Omental fat pad (tissue), 4 donors: ENCODE data around the gene RPL36AL. TPM values are rescaled to one million over a fixed set of nuclear protein-coding genes. Genes with fewer than 3 reads are reported as not detected.

Experiments used
- ATAC-seq: fragments of 150-250 bp; one replicate; pipeline ENCODE4 v1.9.1; 2016; ENCODE audit warnings: mild to moderate bottlenecking, moderate library complexity; ENCODE audit not compliant: low FRiP score
- DNase-seq: peaks from one replicate; pipeline ENCODE4 v3.0.0-alpha.2; 2019; ENCODE audit warnings: low spot score
- total RNA-seq, 4 donors: library from RNA; depleted of rRNA; stranded (reverse); fragments of >200 nt; gene quantifications; one replicate each; pipeline ENCODE4 v1.1.0, GENCODE V29; 2016
- TF ChIP-seq, protein P1 (sequence below), 3 donors: fragments of 450-650 bp; IDR thresholded peaks; one replicate each; pipeline ENCODE4 v1.5.1; 2016 to 2017; ENCODE audit warnings: antibody characterized with exemption in 3 of 3, mild to moderate bottlenecking in 3 of 3, moderate library complexity in 2 of 3

The RPL36AL gene
- total RNA-seq, 4 donors from 2014 or later, result 150 to 280 (median 234) TPM

DNA sequence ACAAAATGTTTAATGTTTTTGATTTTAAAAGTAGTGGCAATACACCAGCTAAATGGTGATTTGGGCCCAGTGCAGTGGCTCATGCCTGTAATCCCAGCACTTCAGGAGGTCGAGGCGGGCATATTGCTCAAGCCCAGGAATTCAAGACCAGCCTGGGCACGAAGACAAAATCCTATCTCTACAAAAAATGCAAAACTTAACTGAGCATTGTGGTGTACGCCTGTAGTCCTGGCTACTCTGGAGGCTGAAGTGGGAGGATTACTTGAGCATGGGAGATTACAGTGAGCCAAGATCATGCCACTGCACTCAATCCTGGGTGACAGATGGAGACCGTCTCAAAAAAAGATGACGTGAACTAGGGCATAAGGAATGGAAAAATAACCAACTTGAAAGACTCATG lies 4.7 kb downstream of the RPL36AL start:
- TF ChIP-seq, protein P1, sequence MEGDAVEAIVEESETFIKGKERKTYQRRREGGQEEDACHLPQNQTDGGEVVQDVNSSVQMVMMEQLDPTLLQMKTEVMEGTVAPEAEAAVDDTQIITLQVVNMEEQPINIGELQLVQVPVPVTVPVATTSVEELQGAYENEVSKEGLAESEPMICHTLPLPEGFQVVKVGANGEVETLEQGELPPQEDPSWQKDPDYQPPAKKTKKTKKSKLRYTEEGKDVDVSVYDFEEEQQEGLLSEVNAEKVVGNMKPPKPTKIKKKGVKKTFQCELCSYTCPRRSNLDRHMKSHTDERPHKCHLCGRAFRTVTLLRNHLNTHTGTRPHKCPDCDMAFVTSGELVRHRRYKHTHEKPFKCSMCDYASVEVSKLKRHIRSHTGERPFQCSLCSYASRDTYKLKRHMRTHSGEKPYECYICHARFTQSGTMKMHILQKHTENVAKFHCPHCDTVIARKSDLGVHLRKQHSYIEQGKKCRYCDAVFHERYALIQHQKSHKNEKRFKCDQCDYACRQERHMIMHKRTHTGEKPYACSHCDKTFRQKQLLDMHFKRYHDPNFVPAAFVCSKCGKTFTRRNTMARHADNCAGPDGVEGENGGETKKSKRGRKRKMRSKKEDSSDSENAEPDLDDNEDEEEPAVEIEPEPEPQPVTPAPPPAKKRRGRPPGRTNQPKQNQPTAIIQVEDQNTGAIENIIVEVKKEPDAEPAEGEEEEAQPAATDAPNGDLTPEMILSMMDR (IDR thresholded peaks at IDR 0.05), result no peak
- no peak for ATAC-seq

DNA sequence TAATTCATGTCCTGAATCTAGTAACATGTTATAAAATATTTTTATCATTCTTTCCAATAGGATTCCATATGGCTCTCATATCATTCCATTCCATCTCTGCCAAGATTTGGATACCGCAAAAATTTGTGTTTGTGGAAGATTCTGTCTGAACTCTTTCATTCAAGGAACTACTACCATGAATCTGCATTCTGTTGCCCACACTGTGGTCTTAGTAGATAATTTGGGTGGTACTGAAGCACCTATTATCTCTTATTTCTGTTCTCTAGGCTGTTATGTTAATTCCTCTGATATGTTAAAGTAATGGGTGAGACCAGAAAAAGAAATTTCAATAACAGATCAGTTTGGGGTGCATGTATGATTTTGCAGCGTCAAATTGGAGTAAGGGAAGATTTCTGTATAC lies 6.2 kb downstream of the RPL36AL start:
- ATAC-seq (no peak), DNase-seq (no peak)
- TF ChIP-seq, protein P1 (IDR thresholded peaks at IDR 0.05), result no peak

More for the DNA sequence above, 4.7 kb downstream of the RPL36AL start:
- DNase-seq, result no peak

DNA sequence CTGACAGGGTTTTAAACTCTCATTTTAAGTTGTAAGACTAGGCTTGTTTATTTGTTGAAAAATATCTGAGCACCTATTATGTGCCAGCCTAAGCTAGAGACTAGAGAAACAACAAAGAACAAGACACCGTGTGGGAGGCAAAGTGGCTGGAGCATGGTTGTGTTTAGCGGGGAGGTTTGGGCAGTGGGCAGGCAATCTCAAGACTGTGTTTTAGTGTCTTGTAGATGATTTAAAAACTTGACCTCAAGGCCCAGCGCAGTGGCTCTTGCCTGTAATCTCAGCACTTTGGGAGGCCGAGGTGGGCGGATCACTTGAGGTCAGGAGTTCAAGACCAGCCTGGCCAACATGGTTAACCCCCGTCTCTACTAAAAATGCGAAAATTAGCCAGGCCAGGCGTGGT lies 7.8 kb downstream of the RPL36AL start:
- ATAC-seq, result no peak
- TF ChIP-seq, protein P1 (IDR thresholded peaks at IDR 0.05), result no peak
- no peak for DNase-seq

DNA sequence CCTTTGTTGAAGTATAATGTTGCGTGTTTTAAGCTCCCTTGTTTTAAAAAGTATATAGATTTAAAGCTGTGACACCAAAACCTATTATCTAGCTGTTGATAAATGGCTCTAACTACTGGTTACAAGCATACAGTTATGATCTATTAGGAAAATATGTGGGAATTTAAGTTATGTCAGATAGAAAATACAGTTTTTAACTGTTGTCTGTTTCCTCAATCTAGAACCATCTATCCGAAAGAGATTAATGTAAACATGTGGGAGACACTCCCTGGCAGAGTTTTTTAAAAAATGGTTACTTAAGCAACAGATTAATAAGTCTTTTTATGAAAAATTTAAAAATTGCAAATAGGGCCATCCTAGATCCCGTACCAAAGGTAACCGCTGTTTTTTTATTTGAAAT lies 8.2 kb downstream of the RPL36AL start:
- TF ChIP-seq, protein P1 (IDR thresholded peaks at IDR 0.05), result no peak
- no peak for DNase-seq
- ATAC-seq, result no peak

DNA sequence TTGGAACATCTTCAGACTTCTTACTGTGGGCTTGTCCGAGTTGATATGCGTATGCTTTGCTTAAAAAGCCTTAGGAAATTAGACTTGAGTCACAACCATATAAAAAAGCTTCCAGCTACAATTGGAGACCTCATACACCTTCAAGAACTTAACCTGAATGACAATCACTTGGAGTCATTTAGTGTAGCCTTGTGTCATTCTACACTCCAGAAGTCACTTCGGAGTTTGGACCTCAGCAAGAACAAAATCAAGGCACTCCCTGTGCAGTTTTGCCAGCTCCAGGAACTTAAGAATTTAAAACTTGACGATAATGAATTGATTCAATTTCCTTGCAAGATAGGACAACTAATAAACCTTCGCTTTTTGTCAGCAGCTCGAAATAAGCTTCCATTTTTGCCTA lies 12.8 kb downstream of the RPL36AL start:
- ATAC-seq (no peak), DNase-seq (no peak)
- TF ChIP-seq, protein P1 (IDR thresholded peaks at IDR 0.05), result no peak

DNA sequence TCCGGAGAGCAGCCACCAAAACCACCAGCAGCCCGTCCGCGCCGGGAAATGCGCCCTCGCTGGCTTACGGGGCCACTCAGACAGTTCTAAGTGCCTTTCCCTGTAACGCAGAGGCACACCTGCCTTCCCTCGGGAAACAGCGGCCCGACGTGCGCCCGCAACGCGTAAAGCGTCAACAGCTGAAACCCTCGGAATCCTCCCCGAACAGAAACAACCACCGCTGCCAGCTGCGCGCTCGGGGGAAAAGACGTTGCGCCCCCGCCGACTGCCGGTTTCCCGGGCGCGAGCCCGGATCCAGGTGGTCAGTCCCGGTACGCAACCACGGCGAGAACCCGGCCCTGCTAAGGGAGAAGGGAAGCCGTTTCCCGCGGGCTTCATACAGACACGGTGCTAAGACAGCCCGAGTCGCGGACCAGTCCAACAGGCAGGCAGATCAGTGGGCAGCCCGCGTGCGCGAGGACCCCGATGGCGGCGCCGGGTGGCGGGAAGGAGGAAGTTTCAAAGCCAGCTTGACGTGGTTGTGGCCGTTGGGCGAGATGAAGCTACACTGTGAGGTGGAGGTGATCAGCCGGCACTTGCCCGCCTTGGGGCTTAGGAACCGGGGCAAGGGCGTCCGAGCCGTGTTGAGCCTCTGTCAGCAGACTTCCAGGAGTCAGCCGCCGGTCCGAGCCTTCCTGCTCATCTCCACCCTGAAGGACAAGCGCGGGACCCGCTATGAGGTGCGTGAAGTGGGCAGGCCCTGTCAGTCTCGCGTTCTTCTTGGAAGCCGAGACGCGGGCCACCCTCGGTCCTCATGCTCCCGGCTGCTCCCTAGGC lies 21.7 kb downstream of the RPL36AL start, which contains the start of gene LRR1:
Gene LRR1 (plus strand): TSS at position 456 of the 816 bp plus-strand sequence. CDS start 81 bp downstream, at position 537.
- ATAC-seq (peak; percentile 83), DNase-seq (peak; percentile 64)
- TF ChIP-seq, protein P1 (IDR thresholded peaks at IDR 0.05), result no peak

DNA sequence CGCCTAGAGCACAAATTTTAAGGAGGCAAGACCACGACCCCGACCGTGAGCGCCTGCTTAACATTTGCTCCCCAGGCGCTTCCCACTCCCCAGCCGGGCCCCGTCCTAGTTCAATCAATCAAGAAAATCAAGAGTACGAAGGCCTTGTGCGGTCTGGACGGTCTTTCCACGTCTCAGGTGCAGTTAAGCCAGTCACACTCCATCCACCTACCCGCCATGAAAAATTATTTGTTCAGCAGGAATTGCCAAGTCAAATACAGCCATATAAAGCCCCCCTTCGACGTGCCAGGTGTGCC lies 22.3 kb downstream of the RPL36AL start:
- TF ChIP-seq, protein P1 (IDR thresholded peaks at IDR 0.05), result no peak
- ATAC-seq (peak; percentile 18), DNase-seq (no peak)
